Neural progenitor cell (in vitro differentiated cells): Measurements from ENCODE around the gene ZNF324.

Experiments
- EZH2 ChIP-seq: fragments of 200-600 bp; sonication (generic); IDR thresholded peaks from 2 replicates; pipeline ENCODE4 v1.6.1; 2017; ENCODE audit warnings: antibody characterized with exemption, mild to moderate bottlenecking, moderate library complexity
- EZH2phosphoT487 ChIP-seq: fragments of 200-600 bp; sonication (generic); IDR thresholded peaks from 2 replicates; pipeline ENCODE4 v1.6.1; 2017; ENCODE audit warnings: antibody characterized with exemption
- TF ChIP-seq, protein P1 (sequence below): fragments of 200-600 bp; sonication (generic); IDR thresholded peaks from 2 replicates; pipeline ENCODE4 v1.5.1; 2017; ENCODE audit warnings: antibody characterized with exemption, mild to moderate bottlenecking

DNA sequence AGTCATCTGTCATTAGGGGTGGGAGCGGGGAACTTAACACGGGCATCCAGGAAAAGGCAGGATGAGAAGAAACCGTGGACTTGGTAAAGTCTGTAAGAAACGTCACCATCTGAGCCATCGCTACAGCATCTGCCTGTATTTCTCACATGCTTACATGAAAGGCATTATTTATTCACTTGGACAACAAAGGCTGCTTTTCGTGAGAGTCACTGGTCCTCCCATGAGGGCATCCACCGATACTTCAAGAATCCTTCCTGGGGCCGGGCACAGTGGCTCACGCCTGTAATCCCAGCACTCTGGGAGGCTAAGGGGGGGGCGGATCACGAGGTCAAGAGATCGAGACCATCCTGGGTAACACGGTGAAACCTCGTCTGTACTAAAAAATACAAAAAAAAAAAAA is 25.4 kb downstream of the ZNF324 start:
- TF ChIP-seq, protein P1, sequence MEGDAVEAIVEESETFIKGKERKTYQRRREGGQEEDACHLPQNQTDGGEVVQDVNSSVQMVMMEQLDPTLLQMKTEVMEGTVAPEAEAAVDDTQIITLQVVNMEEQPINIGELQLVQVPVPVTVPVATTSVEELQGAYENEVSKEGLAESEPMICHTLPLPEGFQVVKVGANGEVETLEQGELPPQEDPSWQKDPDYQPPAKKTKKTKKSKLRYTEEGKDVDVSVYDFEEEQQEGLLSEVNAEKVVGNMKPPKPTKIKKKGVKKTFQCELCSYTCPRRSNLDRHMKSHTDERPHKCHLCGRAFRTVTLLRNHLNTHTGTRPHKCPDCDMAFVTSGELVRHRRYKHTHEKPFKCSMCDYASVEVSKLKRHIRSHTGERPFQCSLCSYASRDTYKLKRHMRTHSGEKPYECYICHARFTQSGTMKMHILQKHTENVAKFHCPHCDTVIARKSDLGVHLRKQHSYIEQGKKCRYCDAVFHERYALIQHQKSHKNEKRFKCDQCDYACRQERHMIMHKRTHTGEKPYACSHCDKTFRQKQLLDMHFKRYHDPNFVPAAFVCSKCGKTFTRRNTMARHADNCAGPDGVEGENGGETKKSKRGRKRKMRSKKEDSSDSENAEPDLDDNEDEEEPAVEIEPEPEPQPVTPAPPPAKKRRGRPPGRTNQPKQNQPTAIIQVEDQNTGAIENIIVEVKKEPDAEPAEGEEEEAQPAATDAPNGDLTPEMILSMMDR: no peak
- TF ChIP-seq EZH2 (no peak), EZH2phosphoT487 (no peak)
